OCI-M1 (cell line): Measurements from ENCODE around the gene TPM2.

Experiments used
- DNase-seq: peaks from one replicate; lab custom pipeline; 2025; lab: John Stamatoyannopoulos, UW

TPM2 gene

GRCh38 chr9:35696520-35697215 lies 6.9 kb upstream of the TPM2 start:
- DNase-seq, result peak; percentile 77

GRCh38 chr9:35695943-35696401 lies 6.2 kb upstream of the TPM2 start:
- no peak for DNase-seq

DNA sequence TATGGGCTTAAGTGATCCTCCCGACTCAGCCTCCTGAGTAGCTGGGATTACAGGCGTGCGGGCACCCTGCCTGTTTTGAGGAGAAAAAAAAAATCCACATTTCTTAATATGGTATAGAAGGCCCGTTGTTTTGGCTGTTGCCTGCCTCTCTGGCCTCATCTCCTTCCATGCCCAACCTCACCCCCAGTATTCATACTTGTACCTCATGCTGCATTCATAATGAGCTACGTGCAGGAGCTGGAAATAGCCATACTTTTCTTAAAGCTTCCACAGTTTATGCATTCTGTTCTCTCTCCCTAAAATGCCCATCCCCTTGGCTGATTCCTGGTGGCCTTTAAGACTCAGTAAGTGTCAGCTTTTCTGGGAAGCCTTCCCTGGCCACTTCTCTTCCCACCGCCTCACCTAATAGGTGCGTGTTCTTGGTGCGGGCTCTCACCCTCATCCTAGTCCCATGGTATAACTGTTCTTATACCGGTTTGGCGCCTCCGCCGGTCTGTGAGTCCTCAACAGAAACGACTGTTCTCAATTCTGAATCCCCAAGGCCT lies 2.1 kb upstream of the TPM2 start:
- no peak for DNase-seq

DNA sequence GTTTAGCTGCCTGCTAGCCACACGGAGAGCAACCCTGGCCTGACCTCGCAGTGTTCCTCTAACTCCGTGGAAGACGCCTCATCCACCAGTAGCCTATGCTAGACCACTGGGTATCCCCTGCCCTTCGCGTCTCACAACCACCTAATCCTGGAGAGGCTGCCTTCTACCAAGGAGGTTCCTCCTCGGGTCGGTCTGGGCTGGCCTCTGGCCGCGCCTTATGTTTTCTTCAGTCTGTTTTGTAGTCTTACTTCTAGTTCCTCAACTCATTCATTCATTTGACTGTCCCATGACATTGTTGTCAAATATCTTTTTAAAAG lies 1.6 kb upstream of the TPM2 start:
- DNase-seq, result no peak

- peak; percentile 69 for DNase-seq
Measured at GRCh38 chr9:35690614-35691333, 1.0 kb upstream of the TPM2 start.

- DNase-seq, result no peak
Measured at GRCh38 chr9:35690294-35690613, 529 bp upstream of the TPM2 start.

GRCh38 chr9:35688558-35689541 lies 875 bp downstream of the TPM2 start:
- peak; percentile 36 for DNase-seq

DNA sequence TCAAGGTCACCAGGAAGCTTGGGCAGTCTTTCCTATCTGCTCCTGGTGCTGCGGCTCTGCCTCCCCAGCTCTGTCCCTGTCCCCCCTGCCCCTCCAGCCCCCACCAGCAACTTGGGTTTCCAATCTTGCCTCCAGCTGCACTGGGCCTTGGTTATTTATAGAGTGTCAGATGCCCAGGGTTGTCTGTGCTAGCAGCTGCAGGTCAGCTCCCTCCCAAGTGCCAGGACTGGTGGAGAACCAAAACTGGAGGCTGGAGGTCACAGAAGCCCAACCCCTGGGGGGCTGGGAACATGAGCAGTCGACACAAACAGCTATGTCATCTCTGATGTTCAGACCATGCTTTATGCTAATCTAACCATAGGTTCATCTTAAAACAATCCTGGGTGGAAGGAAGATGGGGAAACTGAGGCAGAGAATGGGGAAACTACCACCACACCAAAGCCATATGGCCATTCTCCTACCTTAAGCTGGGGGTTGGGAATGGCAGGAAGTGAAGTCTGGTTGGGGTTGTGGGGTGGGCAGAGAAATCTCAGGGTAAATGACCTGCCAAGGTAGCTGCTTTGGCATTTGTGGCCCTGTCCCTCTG lies 1.7 kb downstream of the TPM2 start:
- no peak for DNase-seq

DNA sequence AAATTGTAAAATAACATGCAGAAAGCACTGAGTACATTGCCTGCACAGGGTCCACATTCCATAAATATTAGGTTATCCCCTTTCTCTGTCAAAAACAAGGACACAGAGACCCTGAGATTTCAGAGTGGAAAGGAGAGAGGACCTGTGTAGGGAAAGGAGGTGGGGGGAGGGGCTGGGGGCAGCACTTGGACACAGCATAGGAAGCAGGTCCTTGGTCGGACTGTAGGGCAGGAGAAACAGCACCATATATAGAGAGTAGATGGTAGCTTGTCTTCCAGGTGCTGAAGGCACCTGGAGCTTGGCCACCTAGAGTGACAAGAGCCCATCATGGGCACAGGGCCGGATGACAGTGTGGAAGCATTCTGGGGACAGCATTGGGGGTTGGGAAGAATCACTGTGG lies 2.4 kb downstream of the TPM2 start:
- DNase-seq, result no peak

DNA sequence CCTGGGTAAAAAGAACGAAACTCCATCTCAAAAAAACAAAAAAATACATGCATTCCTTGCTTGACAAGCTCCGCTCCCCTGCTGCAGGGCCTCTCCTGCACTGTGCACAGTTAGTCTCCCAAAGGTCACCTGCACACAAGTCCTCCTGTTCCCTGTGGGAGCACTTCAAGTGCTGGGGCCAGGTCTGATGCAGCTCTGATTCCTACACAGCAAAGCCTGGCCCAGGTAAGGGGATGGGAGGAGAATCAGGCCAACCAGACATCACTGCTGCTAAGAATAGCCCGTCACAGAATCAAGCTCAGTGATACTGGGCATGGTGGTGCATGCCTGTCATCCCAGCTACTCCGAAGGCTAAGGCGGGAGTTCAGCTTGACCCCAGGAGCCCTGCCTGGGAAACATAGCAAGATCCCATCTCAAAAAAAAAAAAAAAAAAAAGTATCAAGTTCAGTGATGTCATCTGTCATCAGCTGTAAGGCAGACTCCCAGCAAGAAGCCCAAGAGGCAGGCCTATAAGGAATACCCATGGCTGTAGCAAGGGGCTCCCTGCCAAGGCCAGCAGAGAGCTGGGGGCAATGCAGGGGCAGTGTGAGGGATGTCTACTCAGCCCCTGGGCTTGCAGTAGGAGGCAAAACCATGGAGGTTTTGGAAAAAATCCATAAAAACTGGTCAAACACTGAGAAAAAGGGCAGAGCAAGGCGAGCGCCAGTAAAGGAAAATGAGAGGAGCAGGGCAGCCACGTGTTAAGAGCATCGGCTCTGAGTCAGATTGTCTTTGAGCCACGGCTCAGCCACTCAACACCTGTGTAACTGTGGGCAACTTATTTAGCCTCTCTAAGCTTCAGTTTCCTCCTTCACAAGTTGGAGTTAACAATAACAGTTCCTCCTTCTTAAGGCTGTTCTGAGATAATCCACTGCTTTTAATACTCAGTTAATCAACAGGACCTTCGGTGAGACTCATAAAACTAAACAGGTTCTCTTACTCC lies 3.2 kb downstream of the TPM2 start:
- DNase-seq, result no peak

- no peak for DNase-seq
Measured at GRCh38 chr9:35685506-35685905, 4.2 kb downstream of the TPM2 start.

DNA sequence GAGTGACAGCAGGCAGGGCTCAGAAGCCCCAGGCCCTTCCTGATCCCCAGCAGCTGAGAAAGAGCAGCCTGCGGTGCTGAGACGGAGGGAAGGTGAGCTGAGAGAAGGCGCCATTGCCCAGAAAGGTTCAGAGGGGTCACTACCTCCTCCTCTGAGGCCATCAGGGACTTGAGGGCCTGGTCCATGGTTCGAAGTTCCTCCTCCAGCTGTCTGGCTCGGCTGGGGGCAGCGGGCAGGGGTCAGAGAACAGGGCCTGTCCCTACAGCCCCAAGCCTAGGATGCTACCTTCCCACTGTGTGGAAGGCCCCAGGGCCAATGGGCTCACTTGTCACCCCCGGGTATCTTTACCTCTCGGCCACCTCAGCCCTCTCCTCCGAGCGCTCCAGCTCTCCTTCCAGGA lies 4.8 kb downstream of the TPM2 start:
- DNase-seq, result no peak

DNA sequence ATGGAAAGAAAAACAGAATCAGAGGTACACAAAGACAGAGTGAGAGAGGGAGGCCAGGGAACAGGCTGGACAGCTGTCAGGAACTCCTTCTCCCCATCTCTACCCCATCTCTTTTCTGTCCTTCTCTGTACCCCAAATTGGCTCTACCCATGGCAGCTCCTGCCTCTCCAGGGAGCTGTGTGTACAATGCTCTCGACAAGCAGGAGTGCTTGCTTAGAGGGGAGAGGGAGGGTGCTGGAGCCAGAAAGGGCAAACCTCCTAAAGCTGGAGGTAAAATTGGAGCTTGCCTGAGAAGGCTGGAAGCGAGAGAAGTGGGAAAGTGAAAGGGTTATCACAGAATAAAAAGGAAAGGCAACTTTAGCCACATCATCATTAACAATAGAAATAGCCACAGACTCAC lies 6.4 kb downstream of the TPM2 start:
- no peak for DNase-seq

DNA sequence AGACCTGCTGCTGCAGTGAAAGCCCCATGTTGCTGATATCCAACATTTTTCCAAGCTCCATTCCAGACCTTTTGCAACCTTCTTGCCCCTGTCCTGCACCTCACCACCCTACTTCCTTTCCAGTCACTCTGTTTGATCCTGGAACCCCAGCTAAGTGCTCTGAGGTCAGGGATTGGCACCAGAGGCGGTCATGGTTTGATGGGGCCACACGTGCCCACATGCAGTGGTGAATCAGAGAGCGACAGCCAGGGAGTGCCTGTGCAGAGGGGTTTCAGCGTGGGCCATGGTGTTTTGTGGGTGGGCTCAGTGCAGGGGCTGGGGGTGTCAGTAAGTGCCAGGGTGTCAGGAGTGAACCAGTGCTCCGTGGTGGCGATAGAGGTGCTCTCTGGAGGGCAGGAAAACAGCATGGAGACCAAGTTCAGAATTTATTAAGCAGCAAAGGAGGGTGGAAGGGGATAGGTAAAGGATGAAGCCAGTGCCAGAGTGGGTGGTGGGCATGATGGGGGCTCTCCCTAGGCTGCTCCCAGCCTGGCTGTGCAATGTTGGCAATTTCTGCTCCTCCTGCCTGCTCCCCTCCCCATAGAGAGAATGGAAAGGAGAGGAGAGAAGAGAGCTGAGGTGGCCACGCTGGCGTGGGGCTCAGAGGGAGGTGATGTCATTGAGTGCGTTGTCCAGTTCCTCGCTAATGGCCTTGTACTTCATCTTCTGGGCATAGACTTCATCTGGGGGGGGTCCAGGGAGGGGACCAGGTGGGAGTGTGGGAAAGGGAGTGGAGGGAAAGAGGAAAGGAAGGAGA lies 7.0 kb downstream of the TPM2 start:
- DNase-seq, result no peak

DNA sequence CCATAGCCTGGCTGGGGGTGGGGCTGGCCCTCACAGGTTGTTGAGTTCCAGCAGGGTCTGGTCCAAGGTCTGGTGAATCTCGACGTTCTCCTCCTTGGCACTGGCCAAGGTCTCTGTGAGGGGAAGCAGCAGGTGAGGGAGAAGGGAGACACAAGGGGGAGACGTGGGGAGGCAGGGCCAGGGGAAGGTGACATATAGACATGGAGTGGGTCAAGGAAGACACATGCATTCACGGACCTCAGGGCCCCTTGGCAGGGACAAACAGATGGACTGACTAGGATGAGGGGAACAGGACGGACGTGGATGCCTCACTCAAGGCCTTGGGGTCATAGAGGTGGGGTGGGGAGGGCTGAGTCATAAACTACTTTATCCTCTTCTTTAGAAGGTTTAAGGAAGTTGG lies 7.7 kb downstream of the TPM2 start:
- no peak for DNase-seq

GRCh38 chr9:35681341-35682002 lies 8.3 kb downstream of the TPM2 start:
- no peak for DNase-seq

- no peak for DNase-seq
Measured at GRCh38 chr9:35680331-35681105, 9.2 kb downstream of the TPM2 start.

DNA sequence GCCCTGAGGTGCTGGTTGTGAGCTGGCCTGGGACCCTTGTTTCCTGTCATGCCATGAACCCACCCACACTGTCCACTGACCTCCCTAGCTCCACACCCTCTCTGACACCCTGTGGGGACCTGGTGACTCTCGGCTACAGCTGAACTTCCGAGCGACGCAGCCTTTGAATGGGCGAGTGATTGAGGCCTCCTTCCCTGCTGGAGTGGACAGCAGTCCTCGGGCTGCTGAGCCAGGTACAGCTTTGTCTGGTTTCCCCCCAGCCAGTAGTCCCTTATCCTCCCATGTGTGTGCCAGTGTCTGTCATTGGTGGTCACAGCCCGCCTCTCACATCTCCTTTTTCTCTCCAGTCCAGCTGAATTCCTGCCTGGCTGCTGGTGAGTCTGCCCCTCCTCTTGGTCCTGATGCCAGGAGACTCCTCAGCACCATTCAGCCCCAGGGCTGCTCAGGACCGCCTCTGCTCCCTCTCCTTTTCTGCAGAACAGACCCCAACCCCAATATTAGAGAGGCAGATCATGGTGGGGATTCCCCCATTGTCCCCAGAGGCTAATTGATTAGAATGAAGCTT lies 9.9 kb downstream of the TPM2 start:
- no peak for DNase-seq
